Smooth muscle cell (in vitro differentiated cells): Measurements from ENCODE around the gene C13orf42. TPM values are rescaled to one million over a fixed set of nuclear protein-coding genes. Genes with fewer than 3 reads are reported as not detected.
"Not testable (repeated sequence)": the region's sequence is repeated elsewhere in the genome, so short reads cannot be mapped to it uniquely, and the experiment has no call there.

ENCODE experiments used
- DNase-seq: peaks from one replicate; lab custom pipeline; 2025; ENCODE audit not compliant: unreplicated experiment; lab: John Stamatoyannopoulos, UW
- H2AFZ ChIP-seq: fragments of 200-600 bp; sonication (generic); 2 replicates; pipeline ENCODE4 v1.6.0; 2016; ENCODE audit warnings: antibody characterized with exemption, low read depth, mild to moderate bottlenecking
- H3F3A ChIP-seq: fragments of 200-600 bp; sonication (generic); 2 replicates; pipeline ENCODE4 v1.6.0; 2017; ENCODE audit warnings: antibody characterized with exemption, low read depth
- H3K27ac ChIP-seq: fragments of 200-600 bp; sonication (generic); 2 replicates; pipeline ENCODE4 v1.5.1; 2016; ENCODE audit warnings: low read depth, mild to moderate bottlenecking
- H3K27me3 ChIP-seq: fragments of 200-600 bp; sonication (generic); 2 replicates; pipeline ENCODE4 v1.6.1; 2016; ENCODE audit warnings: low read depth, mild to moderate bottlenecking
- H3K36me3 ChIP-seq: fragments of 200-600 bp; sonication (generic); 2 replicates; pipeline ENCODE4 v1.5.1; 2016; ENCODE audit warnings: low read depth
- H3K4me1 ChIP-seq: fragments of 200-600 bp; sonication (generic); 2 replicates; pipeline ENCODE4 v1.5.1; 2016; ENCODE audit warnings: low read depth
- H3K4me2 ChIP-seq: fragments of 200-600 bp; sonication (generic); 2 replicates; pipeline ENCODE4 v1.6.0; 2016; ENCODE audit warnings: mild to moderate bottlenecking
- H3K4me3 ChIP-seq: fragments of 200-600 bp; sonication (generic); 2 replicates; pipeline ENCODE4 v1.5.1; 2016; ENCODE audit warnings: mild to moderate bottlenecking
- H3K79me2 ChIP-seq: fragments of 200-600 bp; sonication (generic); 2 replicates; pipeline ENCODE4 v1.6.0; 2016; ENCODE audit warnings: low read depth, mild to moderate bottlenecking
- H3K9ac ChIP-seq: fragments of 200-600 bp; sonication (generic); 2 replicates; pipeline ENCODE4 v1.6.0; 2016; ENCODE audit warnings: low read depth
- H3K9me3 ChIP-seq: fragments of 200-600 bp; sonication (generic); replicated peaks from 2 replicates; pipeline ENCODE4 v1.5.1; 2016; ENCODE audit warnings: low read depth
- H4K20me1 ChIP-seq: fragments of 200-600 bp; sonication (generic); 2 replicates; pipeline ENCODE4 v1.6.0; 2016; ENCODE audit warnings: low read depth
- WGBS: methylation state at CpG from one replicate; pipeline ENCODE4 v1.1.7; 2016; ENCODE audit warnings: low lambda C conversion rate; 5-methylcytosine and 5-hydroxymethylcytosine counted together
- polyA plus RNA-seq: library from polyadenylated mRNA; unstranded; fragments of >200 nt; fragmentation: Nextera tagmentation; extraction: Ambion mirVana; gene quantifications from 2 replicates; pipeline ENCODE4 v1.2.1, GENCODE V29; 2016
- total RNA-seq: library from RNA; depleted of rRNA; stranded (reverse); fragments of >200 nt; gene quantifications from 2 replicates; pipeline ENCODE4 v1.2.3, GENCODE V29; 2014
- TF ChIP-seq, protein P1 (sequence below): fragments of 200-600 bp; sonication (generic); IDR thresholded peaks from 2 replicates; pipeline ENCODE4 v1.5.1; 2017; ENCODE audit warnings: borderline replicate concordance, mild to moderate bottlenecking, antibody characterized with exemption; ENCODE audit not compliant: insufficient read depth, poor library complexity, severe bottlenecking

The C13orf42 gene
- total and polyA plus RNA-seq, 2 experiments from 2014 or later: not detected

GRCh38 chr13:51125495-51126226 lies 14.6 kb upstream of the C13orf42 start:
- no peak for DNase-seq
- no peaks in the 10 kb centered on the region for H3K27me3 ChIP-seq
- no peaks in the 10 kb centered on the region for H4K20me1 ChIP-seq
- H3K4me1 ChIP-seq: peaks cover 3% of the 10 kb centered on the region
- no peaks in the 10 kb centered on the region for H3K36me3 ChIP-seq
- H3K79me2 ChIP-seq: no peaks in the 10 kb centered on the region
- WGBS: 29% methylated on average over 7 of the region's 7 CpGs
- TF ChIP-seq, protein P1, sequence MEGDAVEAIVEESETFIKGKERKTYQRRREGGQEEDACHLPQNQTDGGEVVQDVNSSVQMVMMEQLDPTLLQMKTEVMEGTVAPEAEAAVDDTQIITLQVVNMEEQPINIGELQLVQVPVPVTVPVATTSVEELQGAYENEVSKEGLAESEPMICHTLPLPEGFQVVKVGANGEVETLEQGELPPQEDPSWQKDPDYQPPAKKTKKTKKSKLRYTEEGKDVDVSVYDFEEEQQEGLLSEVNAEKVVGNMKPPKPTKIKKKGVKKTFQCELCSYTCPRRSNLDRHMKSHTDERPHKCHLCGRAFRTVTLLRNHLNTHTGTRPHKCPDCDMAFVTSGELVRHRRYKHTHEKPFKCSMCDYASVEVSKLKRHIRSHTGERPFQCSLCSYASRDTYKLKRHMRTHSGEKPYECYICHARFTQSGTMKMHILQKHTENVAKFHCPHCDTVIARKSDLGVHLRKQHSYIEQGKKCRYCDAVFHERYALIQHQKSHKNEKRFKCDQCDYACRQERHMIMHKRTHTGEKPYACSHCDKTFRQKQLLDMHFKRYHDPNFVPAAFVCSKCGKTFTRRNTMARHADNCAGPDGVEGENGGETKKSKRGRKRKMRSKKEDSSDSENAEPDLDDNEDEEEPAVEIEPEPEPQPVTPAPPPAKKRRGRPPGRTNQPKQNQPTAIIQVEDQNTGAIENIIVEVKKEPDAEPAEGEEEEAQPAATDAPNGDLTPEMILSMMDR: peak; percentile 78
- H2AFZ ChIP-seq: no peak overlapping the region
- H3K9ac ChIP-seq: no peak overlapping the region
- H3K9me3 ChIP-seq: no peaks in the 10 kb centered on the region
- no peak overlapping the region for H3K4me2 ChIP-seq
- H3K4me3 ChIP-seq: no peak overlapping the region
- no peak overlapping the region for H3K27ac ChIP-seq
- H3F3A ChIP-seq: no peaks in the 10 kb centered on the region

DNA sequence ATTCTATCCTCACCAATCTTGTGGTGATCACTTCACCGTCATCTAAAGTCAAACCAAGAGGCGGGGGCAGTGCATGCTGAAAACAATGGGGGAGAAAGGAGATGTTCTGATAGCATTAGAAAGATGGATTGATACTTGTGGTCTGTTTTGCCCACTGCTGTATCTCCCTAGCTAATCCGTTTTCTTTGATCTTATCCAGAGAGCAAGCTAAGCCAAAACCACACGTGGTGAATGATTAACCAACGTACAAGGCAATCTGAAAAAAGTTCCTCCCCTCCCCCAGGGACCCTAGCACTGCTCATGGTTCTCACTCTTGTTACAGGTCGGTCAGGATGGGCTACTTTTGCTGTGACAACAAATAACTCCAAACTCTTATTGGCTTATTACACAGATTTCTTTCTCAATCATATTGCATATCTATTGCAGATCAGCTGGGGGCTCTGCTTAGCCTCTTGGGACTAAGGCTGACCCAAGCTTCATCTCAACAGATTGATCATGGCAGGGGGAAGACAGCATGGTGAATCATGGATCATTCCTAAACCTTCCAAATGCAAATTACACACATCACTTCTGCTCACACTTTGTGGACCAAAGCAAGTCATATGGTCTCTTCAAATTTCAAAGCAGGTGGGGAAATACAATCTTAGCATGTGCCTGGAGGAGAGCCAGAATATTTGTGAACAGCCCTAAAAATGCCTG lies 11.9 kb upstream of the C13orf42 start:
- Histone ChIP-seq H3K79me2 (no peaks in the 10 kb centered on the region), H4K20me1 (no peaks in the 10 kb centered on the region), H2AFZ (no peak overlapping the region), H3F3A (no peaks in the 10 kb centered on the region), H3K27me3 (no peaks in the 10 kb centered on the region), H3K4me1 (peaks cover 3% of the 10 kb centered on the region), H3K9me3 (peaks cover under 1% of the 10 kb centered on the region), H3K36me3 (no peaks in the 10 kb centered on the region), H3K9ac (no peak overlapping the region), H3K4me2 (no peak overlapping the region), H3K4me3 (no peak overlapping the region), H3K27ac (no peak overlapping the region)
- TF ChIP-seq, protein P1: no peak
- WGBS: 43% methylated on average over 6 of the region's 6 CpGs
- DNase-seq: no peak

DNA sequence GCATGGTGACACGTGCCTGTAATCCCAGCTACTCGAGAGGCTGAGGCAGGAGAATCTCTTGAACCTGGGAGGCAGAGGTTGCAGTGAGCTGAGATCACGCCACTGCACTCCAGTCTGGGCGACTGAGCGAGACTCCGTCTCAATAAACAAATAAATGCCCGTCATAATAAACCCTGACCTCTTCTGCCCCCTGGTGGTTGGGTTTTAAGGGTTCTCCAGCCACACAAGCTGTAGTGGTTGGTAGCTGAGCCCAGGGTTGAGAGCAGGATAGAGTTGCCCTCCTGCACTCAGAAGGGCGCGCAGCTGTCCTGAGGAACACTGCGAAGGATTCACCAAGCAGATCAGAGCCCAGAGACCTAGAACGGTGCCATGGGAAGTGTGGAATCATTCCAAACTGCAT lies 9.8 kb upstream of the C13orf42 start:
- not testable (repeated sequence) for H3K4me3 ChIP-seq, H2AFZ ChIP-seq, H3K27me3 ChIP-seq, H3K27ac ChIP-seq, H3K79me2 ChIP-seq, H3K36me3 ChIP-seq, H3K9me3 ChIP-seq, H4K20me1 ChIP-seq, H3F3A ChIP-seq, DNase-seq, H3K4me1 ChIP-seq, H3K4me2 ChIP-seq, H3K9ac ChIP-seq
- TF ChIP-seq, protein P1: peak; percentile 34
- WGBS: 87% methylated on average over 11 of the region's 11 CpGs
